Cardiac fibroblast (primary cell): ENCODE measurements around the gene MAP2.
A peak's percentile ranks its signal among the peaks of the same experiment; 100 is the strongest.

Source experiments
- DNase-seq, 2 donors: peaks; one replicate each; pipeline versions ENCODE4 v3.0.0 to v3.0.0-alpha.2; 2010; ENCODE audit warnings: low read depth in 2 of 2
- H3K4me3 ChIP-seq, 2 donors: replicated peaks in 1 of 2; 1 replicate in 1 of 2; 2 replicates in 1 of 2; pipeline ENCODE4 v1.5.1; 2011; ENCODE audit warnings: low read depth in 2 of 2, low read length in 2 of 2, mild to moderate bottlenecking in 2 of 2, moderate library complexity in 1 of 2
- CTCF ChIP-seq: IDR thresholded peaks from one replicate; pipeline ENCODE4 v1.5.1; 2011; ENCODE audit warnings: low read depth, mild to moderate bottlenecking, low read length, inconsistent platforms

The MAP2 gene

GRCh38 chr2:209633911-209634310 is 210.1 kb downstream of the MAP2 start:
- no peak for TF ChIP-seq CTCF
- no peak for DNase-seq
- no peak overlapping the region for H3K4me3 ChIP-seq

- TF ChIP-seq CTCF = no peak
- H3K4me3 ChIP-seq = no peak overlapping the region
- no peak for DNase-seq
These were observed 212.2 kb downstream of the MAP2 start for GRCh38 chr2:209636076-209636475.

GRCh38 chr2:209637293-209637692 is 213.4 kb downstream of the MAP2 start:
- no peak for TF ChIP-seq CTCF
- H3K4me3 ChIP-seq = no peak overlapping the region
- no peak for DNase-seq

- peak in 1 of 2 donors; percentile 73 for DNase-seq
- no peak overlapping the region for H3K4me3 ChIP-seq
- TF ChIP-seq CTCF = no peak
These were observed 214.5 kb downstream of the MAP2 start for GRCh38 chr2:209638346-209638745.

- TF ChIP-seq CTCF = no peak
- DNase-seq = no peak
- no peak overlapping the region for H3K4me3 ChIP-seq
These were observed 216.5 kb downstream of the MAP2 start for GRCh38 chr2:209640358-209640757.

- no peak for TF ChIP-seq CTCF
- no peak overlapping the region for H3K4me3 ChIP-seq
- peak in 1 of 2 donors; percentile 31 for DNase-seq
These were observed 218.4 kb downstream of the MAP2 start for GRCh38 chr2:209642146-209642820.

- no peak overlapping the region for H3K4me3 ChIP-seq
- TF ChIP-seq CTCF = no peak
- no peak for DNase-seq
These were observed 221.0 kb downstream of the MAP2 start for GRCh38 chr2:209644842-209645241.
